Tibial artery (tissue), 4 donors: ENCODE results near the gene TAS1R3.

Experiments
- DNase-seq, 2 donors: peaks; one replicate each; pipeline ENCODE4 v3.0.0-alpha.2; 2019
- H3K27ac ChIP-seq, 2 donors: fragments of 200-600 bp; sonication (generic) in 1 of 2; 1 replicate in 1 of 2; 2 replicates in 1 of 2; pipeline ENCODE4 v1.5.1; 2018 to 2019; ENCODE audit warnings: mild to moderate bottlenecking in 1 of 2
- H3K27me3 ChIP-seq, 2 donors: fragments of 200-600 bp; sonication (generic) in 1 of 2; one replicate each; pipeline versions ENCODE4 v1.5.1 to v1.6.0; 2016 to 2019
- H3K36me3 ChIP-seq, 3 donors: fragments of 200-600 bp; sonication (generic) in 2 of 3; one replicate each; pipeline ENCODE4 v1.5.1; 2016 to 2019; ENCODE audit warnings: mild to moderate bottlenecking in 2 of 3
- H3K4me1 ChIP-seq, 4 donors: fragments of 200-600 bp; sonication (generic) in 2 of 4; 1 replicate in 3 of 4; 2 replicates in 1 of 4; pipeline ENCODE4 v1.5.1; 2016 to 2019
- H3K4me3 ChIP-seq, 2 donors: fragments of 200-600 bp; sonication (generic) in 1 of 2; 1 replicate in 1 of 2; 2 replicates in 1 of 2; pipeline ENCODE4 v1.5.1; 2018 to 2019; ENCODE audit warnings: mild to moderate bottlenecking in 2 of 2
- H3K9me3 ChIP-seq, 3 donors: fragments of 200-600 bp; sonication (generic) in 1 of 3; one replicate each; pipeline ENCODE4 v1.5.1; 2016 to 2019
- intact Hi-C: fragments of 100-400 bp; cut with DNase I; formaldehyde crosslinking; loops from one replicate; pipeline ENCODE4 v1.15.0; 2023; ENCODE audit warnings: low total_unique reads
- TF ChIP-seq, protein P1 (sequence below), 2 experiments: fragments of 200-600 bp in 1 of 2; fragments of 450-650 bp in 1 of 2; IDR thresholded peaks; one replicate each; pipeline ENCODE4 v1.5.1; 2017 to 2019; ENCODE audit warnings: antibody characterized with exemption in 2 of 2, mild to moderate bottlenecking in 1 of 2, moderate library complexity in 1 of 2

TAS1R3 gene

DNA sequence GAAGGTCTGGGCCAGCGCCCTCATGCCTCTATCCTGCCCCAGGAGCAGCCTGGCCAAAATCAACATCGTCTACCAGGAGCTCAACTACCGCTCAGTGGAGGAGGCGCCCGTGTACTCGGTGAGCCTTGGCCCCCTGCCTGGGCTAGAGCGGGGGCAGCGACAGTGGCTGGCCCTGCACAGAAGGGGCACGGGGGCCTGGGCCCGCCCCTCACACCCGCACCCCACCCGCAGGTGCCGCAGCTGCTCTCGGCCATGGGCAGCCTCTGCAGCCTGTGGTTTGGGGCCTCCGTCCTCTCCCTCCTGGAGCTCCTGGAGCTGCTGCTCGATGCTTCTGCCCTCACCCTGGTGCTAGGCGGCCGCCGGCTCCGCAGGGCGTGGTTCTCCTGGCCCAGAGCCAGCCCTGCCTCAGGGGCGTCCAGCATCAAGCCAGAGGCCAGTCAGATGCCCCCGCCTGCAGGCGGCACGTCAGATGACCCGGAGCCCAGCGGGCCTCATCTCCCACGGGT, 40.0 kb upstream of the TAS1R3 start:
- TF ChIP-seq, protein P1, sequence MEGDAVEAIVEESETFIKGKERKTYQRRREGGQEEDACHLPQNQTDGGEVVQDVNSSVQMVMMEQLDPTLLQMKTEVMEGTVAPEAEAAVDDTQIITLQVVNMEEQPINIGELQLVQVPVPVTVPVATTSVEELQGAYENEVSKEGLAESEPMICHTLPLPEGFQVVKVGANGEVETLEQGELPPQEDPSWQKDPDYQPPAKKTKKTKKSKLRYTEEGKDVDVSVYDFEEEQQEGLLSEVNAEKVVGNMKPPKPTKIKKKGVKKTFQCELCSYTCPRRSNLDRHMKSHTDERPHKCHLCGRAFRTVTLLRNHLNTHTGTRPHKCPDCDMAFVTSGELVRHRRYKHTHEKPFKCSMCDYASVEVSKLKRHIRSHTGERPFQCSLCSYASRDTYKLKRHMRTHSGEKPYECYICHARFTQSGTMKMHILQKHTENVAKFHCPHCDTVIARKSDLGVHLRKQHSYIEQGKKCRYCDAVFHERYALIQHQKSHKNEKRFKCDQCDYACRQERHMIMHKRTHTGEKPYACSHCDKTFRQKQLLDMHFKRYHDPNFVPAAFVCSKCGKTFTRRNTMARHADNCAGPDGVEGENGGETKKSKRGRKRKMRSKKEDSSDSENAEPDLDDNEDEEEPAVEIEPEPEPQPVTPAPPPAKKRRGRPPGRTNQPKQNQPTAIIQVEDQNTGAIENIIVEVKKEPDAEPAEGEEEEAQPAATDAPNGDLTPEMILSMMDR (IDR thresholded peaks at IDR 0.05), result no peak
- Histone ChIP-seq H3K36me3 (peaks cover 0 to 29% (median 14%) of the 10 kb centered on the region in 3 donors), H3K27me3 (peaks cover 0 to 35% of the 10 kb centered on the region in 2 donors), H3K27ac (no peak overlapping the region), H3K9me3 (no peaks in the 10 kb centered on the region), H3K4me1 (peaks cover 0 to 25% (median 7%) of the 10 kb centered on the region in 4 donors), H3K4me3 (no peak overlapping the region)
- intact Hi-C loops, result loop anchor here (5.0 kb wide), 1 partner anchor 169 kb away; no protein-coding TSS in a partner anchor
- no peak for DNase-seq

DNA sequence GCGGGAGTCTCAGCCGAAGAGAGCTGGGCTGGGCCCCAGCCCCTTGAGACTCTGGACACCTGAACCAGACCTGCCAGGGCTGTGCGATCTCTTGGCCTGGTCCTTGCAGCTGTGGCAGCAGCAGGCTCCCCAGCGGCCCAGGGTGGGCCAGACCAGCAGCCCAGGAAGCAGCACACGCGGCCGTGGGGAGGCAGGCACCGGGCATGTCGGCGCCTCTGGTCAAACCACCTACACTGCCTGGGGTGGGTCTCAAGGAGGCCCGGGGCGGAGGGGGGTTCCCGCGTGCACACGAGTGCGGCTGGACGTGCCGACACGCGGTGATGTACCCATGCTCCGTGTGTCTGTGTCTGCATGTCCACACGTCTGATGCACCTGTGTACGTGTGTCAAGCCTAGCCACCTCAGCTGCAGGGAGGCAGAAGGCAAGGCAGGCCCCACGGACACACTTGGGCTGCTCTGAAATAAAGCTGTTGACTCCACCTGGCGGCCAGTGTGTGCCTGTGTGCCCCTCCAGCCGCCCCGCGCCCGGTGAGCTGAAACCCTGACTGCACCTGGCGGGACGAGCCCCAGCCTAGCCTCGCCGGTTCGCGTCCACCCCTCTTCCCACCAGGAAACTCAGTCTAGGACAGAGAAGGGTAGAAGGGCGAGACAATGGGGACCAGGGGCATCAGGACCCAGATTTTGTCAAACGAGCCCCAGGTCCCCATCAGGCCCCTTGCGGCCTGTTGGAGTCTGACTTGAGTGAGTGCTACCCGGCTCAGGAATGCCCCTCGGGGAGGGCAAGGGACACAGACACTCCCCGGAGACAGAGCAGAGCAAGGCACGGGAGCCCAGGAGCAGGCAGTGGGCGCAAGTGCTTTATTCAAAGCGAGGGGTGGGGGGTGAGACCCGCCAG, 39.3 kb upstream of the TAS1R3 start:
- peaks cover 0 to 28% of the 10 kb centered on the region in 2 donors for H3K27me3 ChIP-seq
- H3K27ac ChIP-seq, result no peak overlapping the region
- intact Hi-C loops, result loop anchor here (5.0 kb wide), 1 partner anchor 169 kb away; no protein-coding TSS in a partner anchor
- no peak overlapping the region for H3K4me3 ChIP-seq
- no peaks in the 10 kb centered on the region for H3K9me3 ChIP-seq
- peak in 1 of 2 donors; percentile 44 for DNase-seq
- TF ChIP-seq, protein P1 (IDR thresholded peaks at IDR 0.05), result peak; percentile 51 to 59
- H3K36me3 ChIP-seq, result peaks cover 0 to 36% (median 21%) of the 10 kb centered on the region in 3 donors
- peaks cover 0 to 25% (median 7%) of the 10 kb centered on the region in 4 donors for H3K4me1 ChIP-seq

DNA sequence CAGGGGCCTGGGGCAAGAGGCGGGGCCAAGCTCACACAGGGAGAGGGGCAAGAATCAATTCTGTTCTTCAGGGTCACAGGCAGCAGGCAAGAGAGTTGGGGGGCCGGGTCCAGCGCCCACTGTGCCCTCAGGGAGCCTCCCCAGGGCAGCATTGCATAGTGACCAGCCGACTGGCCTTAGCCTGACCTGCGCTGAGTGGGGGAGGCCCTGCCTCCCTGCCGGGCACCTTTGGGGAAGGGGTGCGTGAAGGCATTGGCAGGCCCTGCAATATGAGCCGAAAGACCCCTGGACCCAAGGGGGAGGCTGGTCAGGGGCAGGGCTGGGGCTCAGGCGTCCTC, 38.7 kb upstream of the TAS1R3 start:
- intact Hi-C loops, result loop anchor here (5.0 kb wide), 1 partner anchor 170 kb away; no protein-coding TSS in a partner anchor
- Histone ChIP-seq H3K9me3 (no peaks in the 10 kb centered on the region), H3K36me3 (peaks cover 0 to 39% (median 24%) of the 10 kb centered on the region in 3 donors), H3K4me3 (no peak overlapping the region), H3K4me1 (peaks cover 0 to 25% (median 7%) of the 10 kb centered on the region in 4 donors), H3K27ac (no peak overlapping the region), H3K27me3 (peaks cover 0 to 22% of the 10 kb centered on the region in 2 donors)
- no peak for DNase-seq
- TF ChIP-seq, protein P1 (IDR thresholded peaks at IDR 0.05), result no peak

DNA sequence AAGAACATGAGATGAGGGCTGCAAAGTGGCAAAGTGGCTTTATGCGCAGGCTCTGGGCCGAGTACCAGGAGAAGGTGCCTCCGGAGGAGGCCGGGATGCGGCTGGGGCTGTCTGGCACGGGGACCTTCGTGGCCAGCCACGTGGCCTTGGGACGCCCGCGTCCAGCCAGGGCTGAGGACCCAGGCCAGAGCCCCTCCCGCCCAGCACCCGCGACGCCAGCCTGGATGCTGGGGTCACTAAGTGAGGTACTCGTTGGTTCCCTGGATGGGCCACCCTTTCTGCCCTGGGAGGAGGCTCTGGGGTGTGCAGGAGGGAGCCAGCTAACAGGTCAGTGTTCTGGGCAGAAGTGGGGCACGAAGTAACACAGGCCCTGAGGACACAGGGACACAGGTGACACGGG, 38.2 kb upstream of the TAS1R3 start:
- intact Hi-C loops, result loop anchor here (5.0 kb wide), 1 partner anchor 171 kb away; no protein-coding TSS in a partner anchor
- H3K27me3 ChIP-seq, result peaks cover 0 to 18% of the 10 kb centered on the region in 2 donors
- H3K36me3 ChIP-seq, result peaks cover 3 to 43% (median 28%) of the 10 kb centered on the region in 3 donors
- no peak for DNase-seq
- no peak overlapping the region for H3K27ac ChIP-seq
- H3K4me1 ChIP-seq, result peaks cover 0 to 25% (median 7%) of the 10 kb centered on the region in 4 donors
- no peak overlapping the region for H3K4me3 ChIP-seq
- TF ChIP-seq, protein P1 (IDR thresholded peaks at IDR 0.05), result no peak
- H3K9me3 ChIP-seq, result no peaks in the 10 kb centered on the region

DNA sequence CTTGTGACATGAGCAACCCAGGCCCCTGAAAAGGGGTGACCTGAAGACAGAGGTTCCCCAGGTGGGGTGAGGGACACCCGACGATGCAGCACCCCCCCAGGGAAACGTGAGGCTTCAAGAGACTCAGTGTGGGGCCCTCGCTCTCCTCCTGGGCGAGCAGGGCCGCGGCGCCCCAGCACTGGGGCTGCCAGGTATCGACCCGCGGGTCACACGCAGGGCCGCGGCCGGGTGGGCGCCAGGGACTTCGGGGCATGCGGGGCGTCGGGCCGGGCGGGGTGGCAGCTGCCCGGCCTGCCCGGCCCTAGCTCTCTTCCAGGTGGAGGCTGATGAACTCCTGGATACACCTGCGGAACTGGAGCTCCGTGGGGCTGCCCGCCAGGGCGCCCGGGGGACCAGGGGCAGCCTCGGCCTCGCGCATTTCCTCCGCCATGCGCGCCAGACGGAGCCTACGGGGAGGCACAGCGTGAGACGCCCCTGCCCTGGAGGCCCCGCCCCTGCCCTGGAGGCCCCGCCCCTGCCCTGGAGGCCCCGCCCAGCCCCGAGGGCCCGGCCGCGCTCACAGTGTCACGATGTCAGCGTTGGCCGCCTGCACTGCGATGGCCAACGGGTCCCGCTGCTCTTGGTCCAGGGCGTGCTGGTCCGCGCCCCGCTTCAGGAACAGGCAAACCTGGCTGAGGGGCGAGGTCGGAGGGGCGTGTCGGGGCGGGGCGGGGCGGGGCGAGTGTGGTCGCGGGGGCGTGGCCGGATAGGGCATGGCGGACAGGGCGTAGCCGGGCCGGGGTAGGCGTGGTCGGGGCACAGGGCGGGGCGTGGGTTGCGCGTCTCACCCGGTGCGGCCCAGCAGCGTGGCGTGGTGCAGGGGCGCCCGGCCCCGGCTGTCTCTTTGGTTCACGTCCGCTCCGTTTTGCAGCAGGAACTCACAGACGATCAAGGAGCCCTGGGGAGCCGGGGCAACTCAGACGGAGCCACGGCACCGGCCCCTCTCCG, 37.5 kb upstream of the TAS1R3 start:
- H3K9me3 ChIP-seq, result no peaks in the 10 kb centered on the region
- peaks cover 3 to 48% (median 28%) of the 10 kb centered on the region in 3 donors for H3K36me3 ChIP-seq
- H3K4me1 ChIP-seq, result peaks cover 0 to 25% (median 7%) of the 10 kb centered on the region in 4 donors
- peaks cover 0 to 16% of the 10 kb centered on the region in 2 donors for H3K27me3 ChIP-seq
- H3K27ac ChIP-seq, result no peak overlapping the region
- no peak overlapping the region for H3K4me3 ChIP-seq
- intact Hi-C loops, result loop anchor here (5.0 kb wide), 1 partner anchor 171 kb away; no protein-coding TSS in a partner anchor
- no peak for DNase-seq
- TF ChIP-seq, protein P1 (IDR thresholded peaks at IDR 0.05), result no peak
